PFSK-1 (cell line): ENCODE measurements around the gene SNX3.

Experiments used
- POLR2AphosphoS5 ChIP-seq: IDR thresholded peaks from 2 replicates; pipeline ENCODE4 v1.6.1; 2012; ENCODE audit warnings: low read depth, mild to moderate bottlenecking, control low read depth, low read length, moderate library complexity
- TAF1 ChIP-seq: IDR thresholded peaks from 2 replicates; pipeline ENCODE4 v1.6.1; 2012; ENCODE audit warnings: low read length, control low read depth, borderline replicate concordance; ENCODE audit not compliant: insufficient read depth
- TF ChIP-seq, protein P1 (sequence below), 2 experiments: IDR thresholded peaks; 2 replicates each; pipeline versions ENCODE4 v1.6.1 to v1.8.0; 2011 to 2012; ENCODE audit warnings: low read depth in 2 of 2, low read length in 2 of 2, control low read depth in 1 of 2, inconsistent platforms in 1 of 2, mild to moderate bottlenecking in 1 of 2, moderate library complexity in 1 of 2; ENCODE audit not compliant: insufficient read depth in 1 of 2

DNA sequence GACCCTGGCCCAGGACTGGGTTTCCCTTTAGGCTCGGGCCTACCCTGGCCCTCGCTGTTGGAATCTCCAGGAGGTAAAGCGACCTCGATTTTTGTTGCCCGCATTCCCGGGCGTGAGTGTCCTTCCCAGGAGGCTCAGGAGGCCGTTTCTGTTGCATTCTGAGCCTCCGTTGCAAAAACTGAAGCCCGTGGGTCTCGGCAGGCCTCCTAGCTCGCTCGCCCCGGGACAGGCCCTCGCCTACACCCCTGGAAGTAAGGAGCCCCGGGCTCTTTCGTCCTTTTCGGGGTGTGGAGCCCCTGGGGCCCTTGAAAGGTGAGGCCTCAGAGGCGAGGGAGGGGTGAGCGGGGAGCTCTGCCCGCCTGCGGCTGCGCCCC lies 92.8 kb downstream of the SNX3 start:
- TF ChIP-seq POLR2AphosphoS5 (no peak), TAF1 (no peak)
- TF ChIP-seq, protein P1, sequence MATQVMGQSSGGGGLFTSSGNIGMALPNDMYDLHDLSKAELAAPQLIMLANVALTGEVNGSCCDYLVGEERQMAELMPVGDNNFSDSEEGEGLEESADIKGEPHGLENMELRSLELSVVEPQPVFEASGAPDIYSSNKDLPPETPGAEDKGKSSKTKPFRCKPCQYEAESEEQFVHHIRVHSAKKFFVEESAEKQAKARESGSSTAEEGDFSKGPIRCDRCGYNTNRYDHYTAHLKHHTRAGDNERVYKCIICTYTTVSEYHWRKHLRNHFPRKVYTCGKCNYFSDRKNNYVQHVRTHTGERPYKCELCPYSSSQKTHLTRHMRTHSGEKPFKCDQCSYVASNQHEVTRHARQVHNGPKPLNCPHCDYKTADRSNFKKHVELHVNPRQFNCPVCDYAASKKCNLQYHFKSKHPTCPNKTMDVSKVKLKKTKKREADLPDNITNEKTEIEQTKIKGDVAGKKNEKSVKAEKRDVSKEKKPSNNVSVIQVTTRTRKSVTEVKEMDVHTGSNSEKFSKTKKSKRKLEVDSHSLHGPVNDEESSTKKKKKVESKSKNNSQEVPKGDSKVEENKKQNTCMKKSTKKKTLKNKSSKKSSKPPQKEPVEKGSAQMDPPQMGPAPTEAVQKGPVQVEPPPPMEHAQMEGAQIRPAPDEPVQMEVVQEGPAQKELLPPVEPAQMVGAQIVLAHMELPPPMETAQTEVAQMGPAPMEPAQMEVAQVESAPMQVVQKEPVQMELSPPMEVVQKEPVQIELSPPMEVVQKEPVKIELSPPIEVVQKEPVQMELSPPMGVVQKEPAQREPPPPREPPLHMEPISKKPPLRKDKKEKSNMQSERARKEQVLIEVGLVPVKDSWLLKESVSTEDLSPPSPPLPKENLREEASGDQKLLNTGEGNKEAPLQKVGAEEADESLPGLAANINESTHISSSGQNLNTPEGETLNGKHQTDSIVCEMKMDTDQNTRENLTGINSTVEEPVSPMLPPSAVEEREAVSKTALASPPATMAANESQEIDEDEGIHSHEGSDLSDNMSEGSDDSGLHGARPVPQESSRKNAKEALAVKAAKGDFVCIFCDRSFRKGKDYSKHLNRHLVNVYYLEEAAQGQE (IDR thresholded peaks at IDR 0.05; ENCODE audit: insufficient read depth in 1 of 2, low read depth in 2 of 2, low read length in 2 of 2) = no peak
